Activated naive CD4-positive, alpha-beta T cell treated with anti-CD3 and anti-CD28 coated beads, Interleukin-2, amount 10 ng/mL, durations not matched to agents 7 days and 5 days (primary cell): ENCODE data around the gene NEUROG1.
A peak's percentile ranks its signal among the peaks of the same experiment; 100 is the strongest.

Experiments used
- CTCF ChIA-PET: fragments of 350-600 bp; sonication (Branson Sonifier 250); formaldehyde crosslinking; loops from one replicate; lab custom pipeline; 2021; ENCODE audit warnings: antibody characterized with exemption; lab: Charles Lee
- DNase-seq: peaks from one replicate; pipeline ENCODE4 v3.0.0-alpha.2; 2020
- H3K27ac Mint-ChIP-seq: one replicate; pipeline ENCODE4 v1.8.0; 2021; ENCODE audit warnings: mild to moderate bottlenecking, moderate library complexity, mixed read lengths
- H3K27me3 Mint-ChIP-seq: one replicate; pipeline ENCODE4 v1.8.0; 2021; ENCODE audit warnings: mild to moderate bottlenecking, mixed read lengths
- H3K36me3 Mint-ChIP-seq: one replicate; pipeline ENCODE4 v1.8.0; 2021; ENCODE audit warnings: mixed read lengths
- H3K4me1 Mint-ChIP-seq: one replicate; pipeline ENCODE4 v1.8.0; 2021; ENCODE audit warnings: mixed read lengths
- H3K4me3 Mint-ChIP-seq: one replicate; pipeline ENCODE4 v1.8.0; 2021; ENCODE audit warnings: mild to moderate bottlenecking, moderate library complexity, mixed read lengths
- H3K9me3 Mint-ChIP-seq: one replicate; pipeline ENCODE4 v1.8.0; 2021; ENCODE audit warnings: mixed read lengths

NEUROG1 gene

GRCh38 chr5:135556620-135557019 is 20.9 kb upstream of the NEUROG1 start:
- no peak for DNase-seq
- no peaks in the 10 kb centered on the region for H3K9me3 Mint-ChIP-seq
- no peak overlapping the region for H3K27ac Mint-ChIP-seq

GRCh38 chr5:135555530-135555929 is 19.8 kb upstream of the NEUROG1 start:
- Mint-ChIP-seq H3K9me3 (no peaks in the 10 kb centered on the region), H3K4me1 (no peaks in the 10 kb centered on the region), H3K36me3 (no peaks in the 10 kb centered on the region), H3K4me3 (no peak overlapping the region), H3K27me3 (peaks cover 58% of the 10 kb centered on the region), H3K27ac (no peak overlapping the region)
- no peak for DNase-seq
- CTCF ChIA-PET = interaction anchor here (9.2 to 11.2 kb wide), 2 partner anchors 9 to 94 kb away, joined by 173 to 415 read pairs; no protein-coding TSS in a partner anchor

More at GRCh38 chr5:135556620-135557019, 20.9 kb upstream of the NEUROG1 start:
- no peak overlapping the region for H3K4me3 Mint-ChIP-seq
- peaks cover 4% of the 10 kb centered on the region for H3K4me1 Mint-ChIP-seq
- H3K36me3 Mint-ChIP-seq = no peaks in the 10 kb centered on the region
- peaks cover 59% of the 10 kb centered on the region for H3K27me3 Mint-ChIP-seq
- CTCF ChIA-PET = interaction anchor here (9.2 to 11.2 kb wide), 2 partner anchors 8 to 95 kb away, joined by 173 to 415 read pairs; no protein-coding TSS in a partner anchor

- no peaks in the 10 kb centered on the region for H3K9me3 Mint-ChIP-seq
- no peak overlapping the region for H3K4me3 Mint-ChIP-seq
- H3K27ac Mint-ChIP-seq = no peak overlapping the region
- DNase-seq = no peak
- CTCF ChIA-PET = interaction anchor here (0.7 to 11.2 kb wide), 6 partner anchors 11 to 285 kb away, joined by 3 to 415 read pairs (median 14); no protein-coding TSS in a partner anchor
- H3K36me3 Mint-ChIP-seq = no peaks in the 10 kb centered on the region
- no peaks in the 10 kb centered on the region for H3K4me1 Mint-ChIP-seq
- H3K27me3 Mint-ChIP-seq = peaks cover 68% of the 10 kb centered on the region
Measured at GRCh38 chr5:135553688-135554462, 18.1 kb upstream of the NEUROG1 start.

- Mint-ChIP-seq H3K4me1 (no peaks in the 10 kb centered on the region), H3K9me3 (no peaks in the 10 kb centered on the region), H3K4me3 (no peak overlapping the region), H3K27me3 (peaks cover 80% of the 10 kb centered on the region), H3K27ac (no peak overlapping the region), H3K36me3 (no peaks in the 10 kb centered on the region)
- DNase-seq = peak; percentile 78
- CTCF ChIA-PET = interaction anchor here (0.7 to 11.2 kb wide), 20 partner anchors 11 to 279 kb away, joined by 3 to 415 read pairs (median 4); partner anchors contain the start of gene NEUROG1
Measured at GRCh38 chr5:135551593-135552447, 16.1 kb upstream of the NEUROG1 start.

GRCh38 chr5:135549413-135549812 is 13.6 kb upstream of the NEUROG1 start:
- Mint-ChIP-seq H3K9me3 (no peaks in the 10 kb centered on the region), H3K27me3 (peaks cover 91% of the 10 kb centered on the region), H3K27ac (peak overlapping the region; percentile 39), H3K36me3 (no peaks in the 10 kb centered on the region), H3K4me3 (no peak overlapping the region), H3K4me1 (peaks cover 2% of the 10 kb centered on the region)
- CTCF ChIA-PET = interaction anchor here (1.2 to 11.2 kb wide), 7 partner anchors 16 to 281 kb away, joined by 3 to 415 read pairs (median 4); no protein-coding TSS in a partner anchor
- DNase-seq = no peak

- H3K27me3 Mint-ChIP-seq = peaks cover 92% of the 10 kb centered on the region
- H3K36me3 Mint-ChIP-seq = peaks cover 3% of the 10 kb centered on the region
- no peaks in the 10 kb centered on the region for H3K9me3 Mint-ChIP-seq
- CTCF ChIA-PET = interaction anchor here (0.6 to 11.2 kb wide), 3 partner anchors 17 to 86 kb away, joined by 4 to 415 read pairs (median 173); no protein-coding TSS in a partner anchor
- no peak for DNase-seq
- peaks cover 13% of the 10 kb centered on the region for H3K4me1 Mint-ChIP-seq
- H3K27ac Mint-ChIP-seq = no peak overlapping the region
- no peak overlapping the region for H3K4me3 Mint-ChIP-seq
Measured at GRCh38 chr5:135547590-135548254, 12.0 kb upstream of the NEUROG1 start.

GRCh38 chr5:135546912-135547311 is 11.1 kb upstream of the NEUROG1 start:
- DNase-seq = no peak
- CTCF ChIA-PET = interaction anchor here (0.9 to 11.2 kb wide), 2 partner anchors 14 to 86 kb away, joined by 3 to 415 read pairs; no protein-coding TSS in a partner anchor
- Mint-ChIP-seq H3K4me1 (peaks cover 13% of the 10 kb centered on the region), H3K9me3 (no peaks in the 10 kb centered on the region), H3K36me3 (peaks cover 3% of the 10 kb centered on the region), H3K27ac (no peak overlapping the region), H3K27me3 (peaks cover 95% of the 10 kb centered on the region), H3K4me3 (no peak overlapping the region)

- H3K4me3 Mint-ChIP-seq = no peak overlapping the region
Measured at GRCh38 chr5:135546101-135546500, 10.3 kb upstream of the NEUROG1 start.

GRCh38 chr5:135545099-135545498 is 9.3 kb upstream of the NEUROG1 start:
- DNase-seq = no peak
- Mint-ChIP-seq H3K4me1 (peaks cover 13% of the 10 kb centered on the region), H3K27ac (no peak overlapping the region), H3K4me3 (no peak overlapping the region), H3K27me3 (peaks cover 100% of the 10 kb centered on the region), H3K9me3 (no peaks in the 10 kb centered on the region), H3K36me3 (peaks cover 3% of the 10 kb centered on the region)
- CTCF ChIA-PET = no interaction called here

More at GRCh38 chr5:135546101-135546500, 10.3 kb upstream of the NEUROG1 start:
- peaks cover 3% of the 10 kb centered on the region for H3K36me3 Mint-ChIP-seq
- no peaks in the 10 kb centered on the region for H3K9me3 Mint-ChIP-seq
- CTCF ChIA-PET = interaction anchor here (0.9 to 11.2 kb wide), 2 partner anchors 15 to 85 kb away, joined by 3 to 415 read pairs; no protein-coding TSS in a partner anchor
- no peak for DNase-seq
- H3K4me1 Mint-ChIP-seq = peaks cover 13% of the 10 kb centered on the region
- peaks cover 100% of the 10 kb centered on the region for H3K27me3 Mint-ChIP-seq
- H3K27ac Mint-ChIP-seq = no peak overlapping the region

GRCh38 chr5:135543485-135544304 is 7.9 kb upstream of the NEUROG1 start:
- peaks cover 13% of the 10 kb centered on the region for H3K4me1 Mint-ChIP-seq
- H3K27me3 Mint-ChIP-seq = peaks cover 100% of the 10 kb centered on the region
- H3K9me3 Mint-ChIP-seq = no peaks in the 10 kb centered on the region
- DNase-seq = peak; percentile 31
- CTCF ChIA-PET = interaction anchor here (2.0 to 2.6 kb wide), 2 partner anchors 22 to 81 kb away, joined by 10 to 16 read pairs; no protein-coding TSS in a partner anchor
- peak overlapping the region; percentile 79 for H3K4me3 Mint-ChIP-seq
- peaks cover 3% of the 10 kb centered on the region for H3K36me3 Mint-ChIP-seq
- no peak overlapping the region for H3K27ac Mint-ChIP-seq

- Mint-ChIP-seq H3K36me3 (peaks cover 3% of the 10 kb centered on the region), H3K27ac (no peak overlapping the region), H3K4me1 (peaks cover 13% of the 10 kb centered on the region), H3K27me3 (peaks cover 100% of the 10 kb centered on the region), H3K4me3 (peak overlapping the region; percentile 66), H3K9me3 (no peaks in the 10 kb centered on the region)
- CTCF ChIA-PET = interaction anchor here (2.0 to 3.7 kb wide), 3 partner anchors 9 to 81 kb away, joined by 10 to 25 read pairs (median 16); no protein-coding TSS in a partner anchor
- DNase-seq = no peak
Measured at GRCh38 chr5:135543001-135543484, 7.3 kb upstream of the NEUROG1 start.

GRCh38 chr5:135541807-135542502 is 6.2 kb upstream of the NEUROG1 start:
- Mint-ChIP-seq H3K27me3 (peaks cover 100% of the 10 kb centered on the region), H3K9me3 (no peaks in the 10 kb centered on the region), H3K4me3 (no peak overlapping the region), H3K36me3 (peaks cover 3% of the 10 kb centered on the region), H3K4me1 (peaks cover 13% of the 10 kb centered on the region), H3K27ac (no peak overlapping the region)
- DNase-seq = no peak
- CTCF ChIA-PET = interaction anchor here (2.0 to 3.7 kb wide), 3 partner anchors 10 to 80 kb away, joined by 10 to 25 read pairs (median 16); no protein-coding TSS in a partner anchor
